ENCODE results near the gene GNAQ.

Gene GNAQ

GRCh38 chr9:78050421-78050820 lies 18.8 kb upstream of the GNAQ start:
- TF ChIP-seq, protein P1, sequence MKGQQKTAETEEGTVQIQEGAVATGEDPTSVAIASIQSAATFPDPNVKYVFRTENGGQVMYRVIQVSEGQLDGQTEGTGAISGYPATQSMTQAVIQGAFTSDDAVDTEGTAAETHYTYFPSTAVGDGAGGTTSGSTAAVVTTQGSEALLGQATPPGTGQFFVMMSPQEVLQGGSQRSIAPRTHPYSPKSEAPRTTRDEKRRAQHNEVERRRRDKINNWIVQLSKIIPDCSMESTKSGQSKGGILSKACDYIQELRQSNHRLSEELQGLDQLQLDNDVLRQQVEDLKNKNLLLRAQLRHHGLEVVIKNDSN (IDR thresholded peaks at IDR 0.05): no peak
- TF ChIP-seq CEBPB (IDR thresholded peaks at IDR 0.05) (no peak), MAX (IDR thresholded peaks at IDR 0.05) (no peak), ZBTB7A (IDR thresholded peaks at IDR 0.05; ENCODE audit: low read depth) (no peak), EP300 (IDR thresholded peaks at IDR 0.05; ENCODE audit: borderline replicate concordance) (no peak), YY1 (IDR thresholded peaks at IDR 0.05; ENCODE audit: low read depth) (no peak), TEAD4 (IDR thresholded peaks at IDR 0.05) (no peak), RAD21 (IDR thresholded peaks at IDR 0.05; ENCODE audit: low read depth) (no peak), NFIC (IDR thresholded peaks at IDR 0.05) (no peak), FOXM1 (IDR thresholded peaks at IDR 0.05; ENCODE audit: borderline replicate concordance, low read depth) (no peak), TCF12 (IDR thresholded peaks at IDR 0.05; ENCODE audit: low read depth) (no peak), EGR1 (IDR thresholded peaks at IDR 0.05) (no peak), TAF1 (IDR thresholded peaks at IDR 0.05; ENCODE audit: low read depth) (no peak), CREB1 (IDR thresholded peaks at IDR 0.05; ENCODE audit: low read depth) (no peak)
- TF ChIP-seq, protein P2, sequence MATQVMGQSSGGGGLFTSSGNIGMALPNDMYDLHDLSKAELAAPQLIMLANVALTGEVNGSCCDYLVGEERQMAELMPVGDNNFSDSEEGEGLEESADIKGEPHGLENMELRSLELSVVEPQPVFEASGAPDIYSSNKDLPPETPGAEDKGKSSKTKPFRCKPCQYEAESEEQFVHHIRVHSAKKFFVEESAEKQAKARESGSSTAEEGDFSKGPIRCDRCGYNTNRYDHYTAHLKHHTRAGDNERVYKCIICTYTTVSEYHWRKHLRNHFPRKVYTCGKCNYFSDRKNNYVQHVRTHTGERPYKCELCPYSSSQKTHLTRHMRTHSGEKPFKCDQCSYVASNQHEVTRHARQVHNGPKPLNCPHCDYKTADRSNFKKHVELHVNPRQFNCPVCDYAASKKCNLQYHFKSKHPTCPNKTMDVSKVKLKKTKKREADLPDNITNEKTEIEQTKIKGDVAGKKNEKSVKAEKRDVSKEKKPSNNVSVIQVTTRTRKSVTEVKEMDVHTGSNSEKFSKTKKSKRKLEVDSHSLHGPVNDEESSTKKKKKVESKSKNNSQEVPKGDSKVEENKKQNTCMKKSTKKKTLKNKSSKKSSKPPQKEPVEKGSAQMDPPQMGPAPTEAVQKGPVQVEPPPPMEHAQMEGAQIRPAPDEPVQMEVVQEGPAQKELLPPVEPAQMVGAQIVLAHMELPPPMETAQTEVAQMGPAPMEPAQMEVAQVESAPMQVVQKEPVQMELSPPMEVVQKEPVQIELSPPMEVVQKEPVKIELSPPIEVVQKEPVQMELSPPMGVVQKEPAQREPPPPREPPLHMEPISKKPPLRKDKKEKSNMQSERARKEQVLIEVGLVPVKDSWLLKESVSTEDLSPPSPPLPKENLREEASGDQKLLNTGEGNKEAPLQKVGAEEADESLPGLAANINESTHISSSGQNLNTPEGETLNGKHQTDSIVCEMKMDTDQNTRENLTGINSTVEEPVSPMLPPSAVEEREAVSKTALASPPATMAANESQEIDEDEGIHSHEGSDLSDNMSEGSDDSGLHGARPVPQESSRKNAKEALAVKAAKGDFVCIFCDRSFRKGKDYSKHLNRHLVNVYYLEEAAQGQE (IDR thresholded peaks at IDR 0.05; ENCODE audit: low read depth): no peak

GRCh38 chr9:78049484-78049883 lies 17.9 kb upstream of the GNAQ start:
- TF ChIP-seq YY1 (IDR thresholded peaks at IDR 0.05; ENCODE audit: low read depth) (no peak), TCF12 (IDR thresholded peaks at IDR 0.05; ENCODE audit: low read depth) (no peak), EP300 (IDR thresholded peaks at IDR 0.05; ENCODE audit: borderline replicate concordance) (no peak), EGR1 (IDR thresholded peaks at IDR 0.05) (no peak), TEAD4 (IDR thresholded peaks at IDR 0.05) (no peak), MAX (IDR thresholded peaks at IDR 0.05) (no peak), RAD21 (IDR thresholded peaks at IDR 0.05; ENCODE audit: low read depth) (no peak), NFIC (IDR thresholded peaks at IDR 0.05) (no peak), CEBPB (IDR thresholded peaks at IDR 0.05) (no peak), CREB1 (IDR thresholded peaks at IDR 0.05; ENCODE audit: low read depth) (no peak), FOXM1 (IDR thresholded peaks at IDR 0.05; ENCODE audit: borderline replicate concordance, low read depth) (no peak), ZBTB7A (IDR thresholded peaks at IDR 0.05; ENCODE audit: low read depth) (no peak), TAF1 (IDR thresholded peaks at IDR 0.05; ENCODE audit: low read depth) (no peak)
- TF ChIP-seq, protein P2 (IDR thresholded peaks at IDR 0.05; ENCODE audit: low read depth): no peak
- TF ChIP-seq, protein P1 (IDR thresholded peaks at IDR 0.05): no peak

DNA sequence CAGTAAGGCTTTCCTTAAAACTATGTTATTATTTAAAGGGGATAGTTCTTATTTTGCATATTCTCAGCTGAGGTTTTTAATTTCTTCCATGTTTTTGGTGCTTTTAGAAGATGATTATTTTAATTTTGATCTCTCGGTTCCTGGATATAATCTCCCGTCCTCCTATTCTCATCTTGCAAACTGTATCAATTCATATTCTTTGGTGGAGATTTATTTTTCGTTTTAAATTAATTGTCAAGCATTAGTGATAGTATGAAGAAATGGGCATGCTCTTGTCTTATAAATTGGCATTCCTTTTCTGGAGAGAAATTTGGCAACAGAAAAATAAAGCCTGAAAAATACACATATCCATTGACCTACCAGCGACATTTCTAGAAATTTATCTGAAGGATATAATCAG lies 15.5 kb upstream of the GNAQ start:
- no peak for TF ChIP-seq EP300 (IDR thresholded peaks at IDR 0.05; ENCODE audit: borderline replicate concordance)
- TF ChIP-seq, protein P2 (IDR thresholded peaks at IDR 0.05; ENCODE audit: low read depth): no peak
- TF ChIP-seq CREB1 (IDR thresholded peaks at IDR 0.05; ENCODE audit: low read depth): no peak
- no peak for TF ChIP-seq NFIC (IDR thresholded peaks at IDR 0.05)
- no peak for TF ChIP-seq TEAD4 (IDR thresholded peaks at IDR 0.05)
- no peak for TF ChIP-seq ZBTB7A (IDR thresholded peaks at IDR 0.05; ENCODE audit: low read depth)

GRCh38 chr9:78046112-78046511 lies 14.5 kb upstream of the GNAQ start:
- TF ChIP-seq, protein P2 (IDR thresholded peaks at IDR 0.05; ENCODE audit: low read depth): no peak
- TF ChIP-seq CREB1 (IDR thresholded peaks at IDR 0.05; ENCODE audit: low read depth): no peak
- TF ChIP-seq TCF12 (IDR thresholded peaks at IDR 0.05; ENCODE audit: low read depth): no peak
- no peak for TF ChIP-seq TAF1 (IDR thresholded peaks at IDR 0.05; ENCODE audit: low read depth)
- no peak for TF ChIP-seq EP300 (IDR thresholded peaks at IDR 0.05; ENCODE audit: borderline replicate concordance)
- no peak for TF ChIP-seq TEAD4 (IDR thresholded peaks at IDR 0.05)
- TF ChIP-seq YY1 (IDR thresholded peaks at IDR 0.05; ENCODE audit: low read depth): no peak
- TF ChIP-seq RAD21 (IDR thresholded peaks at IDR 0.05; ENCODE audit: low read depth): no peak
- TF ChIP-seq NFIC (IDR thresholded peaks at IDR 0.05): no peak
- no peak for TF ChIP-seq MAX (IDR thresholded peaks at IDR 0.05)
- no peak for TF ChIP-seq ZBTB7A (IDR thresholded peaks at IDR 0.05; ENCODE audit: low read depth)
- no peak for TF ChIP-seq FOXM1 (IDR thresholded peaks at IDR 0.05; ENCODE audit: borderline replicate concordance, low read depth)
- TF ChIP-seq EGR1 (IDR thresholded peaks at IDR 0.05): no peak
- TF ChIP-seq, protein P1 (IDR thresholded peaks at IDR 0.05): no peak
- no peak for TF ChIP-seq CEBPB (IDR thresholded peaks at IDR 0.05)

Data from Ishikawa (cell line).